GM18505 (cell line): ENCODE data around the gene ADAMTSL4.

Source experiments
- ATAC-seq: cut with Tn5 transposase; IDR thresholded peaks from one replicate; pipeline ENCODE4 v1.9.1; 2021; ENCODE audit not compliant: unreplicated experiment
- POLR2A ChIP-seq: IDR thresholded peaks from 4 replicates; pipeline ENCODE4 v1.6.1; 2011; ENCODE audit warnings: borderline replicate concordance; ENCODE audit not compliant: insufficient read depth, insufficient read length; ENCODE audit errors: extremely low read depth

ADAMTSL4 gene

DNA sequence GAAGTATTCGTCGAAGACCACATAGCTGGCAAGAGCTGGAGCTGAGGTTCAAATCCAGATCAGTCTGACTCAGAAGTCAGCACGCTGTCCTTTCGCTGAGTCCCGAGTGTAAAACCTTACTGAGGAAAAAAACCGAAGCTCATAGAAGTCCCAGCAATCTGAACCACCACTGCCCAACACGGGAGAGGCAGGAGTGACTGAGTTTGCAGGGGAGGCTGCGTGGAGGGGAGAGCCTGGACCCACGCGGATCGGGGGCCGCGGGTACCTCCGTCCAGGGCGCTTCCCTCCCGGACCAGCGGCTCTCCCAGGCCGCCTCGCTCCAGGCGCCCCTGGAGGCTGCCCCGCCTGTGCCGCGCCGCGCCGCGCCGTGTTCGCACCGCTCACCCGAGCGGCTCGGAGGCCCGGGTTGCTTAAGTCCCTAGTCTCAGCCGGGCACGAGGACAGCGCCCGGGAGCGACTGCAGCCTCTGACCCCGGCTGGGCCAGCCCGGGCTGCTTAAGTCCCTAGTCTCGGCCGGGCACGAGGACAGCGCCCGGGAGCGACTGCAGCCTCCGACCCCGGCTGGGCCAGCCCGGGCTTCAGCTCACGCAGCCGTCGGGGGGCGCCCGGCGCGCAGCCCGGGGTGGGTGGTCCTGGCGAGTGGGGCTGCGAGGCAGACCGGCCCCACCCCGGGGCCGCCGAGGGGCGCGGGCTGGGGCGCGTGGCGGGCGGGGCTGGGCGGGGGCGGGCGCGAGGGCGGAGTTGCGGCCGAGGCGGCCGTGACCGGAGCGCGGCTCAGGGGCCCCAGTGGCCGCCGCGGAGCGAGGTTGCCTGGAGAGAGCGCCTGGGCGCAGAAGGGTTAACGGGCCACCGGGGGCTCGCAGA is at the start of gene ADAMTSL4:
ADAMTSL4 (plus strand) TSS at position 777 of the 864 bp plus-strand sequence. CDS start 2,881 bp downstream, outside the sequence.
- TF ChIP-seq POLR2A = no peak
- ATAC-seq = peak; percentile 52

DNA sequence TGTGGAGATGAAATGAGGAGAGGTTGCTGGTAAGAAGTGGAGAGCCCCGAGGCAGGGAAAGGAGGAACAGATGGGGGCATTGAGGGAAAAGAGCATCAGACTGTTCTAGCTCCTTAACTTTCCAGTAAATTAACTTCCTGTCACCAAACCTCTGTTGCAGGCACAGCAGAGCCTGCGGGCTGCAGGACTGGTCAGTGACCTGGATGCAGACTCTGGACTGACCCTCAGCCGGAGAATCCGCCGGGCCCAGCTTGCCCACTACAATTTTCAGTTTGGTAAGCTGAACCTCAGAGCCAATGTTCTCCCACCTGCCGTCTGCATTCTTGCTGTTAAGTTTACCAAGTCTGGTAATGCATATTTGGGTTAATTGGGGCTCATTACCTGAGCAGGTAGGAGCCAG is 43.8 kb upstream of the ADAMTSL4 start:
- no peak for ATAC-seq
- no peak for TF ChIP-seq POLR2A

DNA sequence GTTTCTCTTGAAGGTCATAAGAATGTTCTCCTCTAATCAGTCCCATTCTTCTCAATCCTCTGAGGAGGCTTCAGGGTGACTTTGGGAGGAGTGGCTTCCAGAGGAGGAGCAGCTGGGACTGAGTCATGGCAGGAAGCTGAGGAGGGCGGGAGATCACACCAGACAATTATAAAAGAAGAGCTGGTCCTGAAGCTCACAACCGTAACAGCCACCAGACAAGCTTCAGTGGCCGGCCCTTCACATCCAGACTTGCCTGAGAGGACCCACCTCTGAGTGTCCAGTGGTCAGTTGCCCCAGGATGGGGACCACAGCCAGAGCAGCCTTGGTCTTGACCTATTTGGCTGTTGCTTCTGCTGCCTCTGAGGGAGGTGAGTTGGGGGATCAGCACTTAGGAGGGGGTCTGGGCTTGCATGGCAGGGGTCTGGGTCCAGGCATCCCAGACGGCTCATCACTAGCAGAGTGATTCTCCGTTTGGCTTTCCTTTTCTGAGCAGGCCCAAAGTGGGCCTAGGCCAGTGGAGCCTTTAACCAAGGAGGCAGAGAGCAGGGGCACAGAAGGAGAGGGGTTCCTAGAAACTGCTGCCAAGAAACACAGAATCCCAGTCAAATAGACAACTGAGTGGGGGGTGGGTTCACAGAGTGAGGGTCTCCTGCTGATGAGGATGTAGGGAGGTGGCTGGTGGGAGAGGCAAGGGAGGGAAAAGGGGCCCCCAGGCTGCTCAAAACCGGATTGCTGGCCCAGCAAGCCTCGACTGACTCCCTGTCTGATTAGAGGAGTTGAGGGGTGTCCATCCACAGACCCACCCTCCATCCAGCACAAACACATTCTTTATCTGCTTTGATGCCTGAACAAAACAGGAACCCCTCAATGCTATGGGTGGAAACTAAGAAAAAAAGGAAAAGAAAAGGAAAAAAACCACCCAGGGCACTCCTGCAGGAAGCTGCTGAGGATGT is 41.0 kb upstream of the ADAMTSL4 start, which contains the start of gene ECM1:
ECM1 (plus strand) TSS at position 198 of the 953 bp plus-strand sequence; CDS start at position 299, 101 bp downstream.
- TF ChIP-seq POLR2A = no peak
- no peak for ATAC-seq

DNA sequence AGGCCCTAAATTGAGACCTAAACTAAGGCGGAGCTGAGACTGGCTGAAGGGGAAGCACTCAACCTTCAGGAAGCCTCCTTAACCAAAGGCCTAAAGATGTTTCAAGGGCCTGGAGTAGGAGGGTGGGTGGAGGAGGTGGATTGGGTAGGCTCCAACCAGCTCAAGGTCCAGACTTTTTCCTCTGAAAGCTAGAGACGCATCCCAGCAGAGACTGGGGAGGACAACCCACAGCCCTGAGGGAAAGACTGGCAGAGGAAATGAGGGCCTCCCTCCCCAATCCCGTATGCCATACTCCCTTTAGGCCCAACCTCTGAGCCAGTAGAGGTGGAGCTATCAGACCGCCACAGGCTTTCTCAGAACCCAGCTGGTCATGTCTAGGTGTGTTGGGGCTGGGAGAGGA is 40.2 kb upstream of the ADAMTSL4 start:
- TF ChIP-seq POLR2A = no peak
- no peak for ATAC-seq

DNA sequence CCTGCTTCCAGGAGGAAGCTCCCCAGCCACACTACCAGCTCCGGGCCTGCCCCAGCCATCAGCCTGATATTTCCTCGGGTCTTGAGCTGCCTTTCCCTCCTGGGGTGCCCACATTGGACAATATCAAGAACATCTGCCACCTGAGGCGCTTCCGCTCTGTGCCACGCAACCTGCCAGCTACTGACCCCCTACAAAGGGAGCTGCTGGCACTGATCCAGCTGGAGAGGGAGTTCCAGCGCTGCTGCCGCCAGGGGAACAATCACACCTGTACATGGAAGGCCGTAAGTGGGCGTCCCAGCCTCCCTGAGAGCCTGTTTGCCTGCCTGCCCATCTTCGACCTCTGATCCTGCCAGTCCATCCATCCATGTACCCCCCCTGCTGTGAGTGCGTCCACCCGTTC is 37.7 kb upstream of the ADAMTSL4 start:
- no peak for ATAC-seq
- TF ChIP-seq POLR2A = no peak

DNA sequence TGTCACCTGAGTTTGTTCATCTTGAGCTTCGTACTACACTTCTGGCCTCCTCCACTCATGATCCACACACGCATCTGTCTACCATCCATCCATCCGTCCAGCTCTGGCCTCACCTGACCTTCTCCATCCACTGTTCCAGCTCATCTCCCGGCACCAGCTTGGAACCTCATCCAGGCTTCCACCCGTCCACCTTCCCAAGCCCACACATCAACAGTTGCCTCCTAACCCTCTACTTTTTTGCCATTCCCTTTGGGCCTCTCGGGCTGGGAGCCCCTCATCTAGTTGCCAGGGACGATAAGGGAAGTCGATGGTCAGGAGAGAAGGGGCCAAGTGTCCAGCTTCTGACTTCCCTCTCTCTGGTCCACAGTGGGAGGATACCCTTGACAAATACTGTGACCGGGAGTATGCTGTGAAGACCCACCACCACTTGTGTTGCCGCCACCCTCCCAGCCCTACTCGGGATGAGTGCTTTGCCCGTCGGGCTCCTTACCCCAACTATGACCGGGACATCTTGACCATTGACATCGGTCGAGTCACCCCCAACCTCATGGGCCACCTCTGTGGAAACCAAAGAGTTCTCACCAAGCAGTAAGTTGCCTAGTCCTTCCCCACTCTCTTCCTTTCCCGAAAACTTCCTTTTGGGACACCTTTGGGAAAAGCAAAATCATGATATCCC is 37.1 kb upstream of the ADAMTSL4 start:
- TF ChIP-seq POLR2A = no peak
- ATAC-seq = no peak

DNA sequence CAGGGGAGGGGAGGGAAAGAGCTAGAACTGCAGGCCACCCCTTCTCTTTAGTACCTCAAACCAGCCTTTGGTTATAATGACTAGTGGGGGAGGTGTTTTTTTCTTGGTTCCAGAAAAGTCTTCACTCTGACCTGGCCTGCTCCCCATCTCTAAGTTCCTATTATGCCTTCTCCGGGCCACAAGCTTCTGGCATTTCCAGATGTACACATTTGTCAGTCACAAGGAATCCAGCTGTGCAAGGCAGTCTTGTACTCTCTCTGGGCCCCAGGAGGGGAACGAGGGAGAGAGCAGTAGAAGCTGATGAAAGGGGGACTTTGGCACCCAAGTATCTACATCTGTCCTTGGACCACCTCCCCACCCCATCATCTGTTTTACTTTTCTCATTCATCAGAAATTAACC is 36.4 kb upstream of the ADAMTSL4 start:
- no peak for ATAC-seq
- TF ChIP-seq POLR2A = no peak

DNA sequence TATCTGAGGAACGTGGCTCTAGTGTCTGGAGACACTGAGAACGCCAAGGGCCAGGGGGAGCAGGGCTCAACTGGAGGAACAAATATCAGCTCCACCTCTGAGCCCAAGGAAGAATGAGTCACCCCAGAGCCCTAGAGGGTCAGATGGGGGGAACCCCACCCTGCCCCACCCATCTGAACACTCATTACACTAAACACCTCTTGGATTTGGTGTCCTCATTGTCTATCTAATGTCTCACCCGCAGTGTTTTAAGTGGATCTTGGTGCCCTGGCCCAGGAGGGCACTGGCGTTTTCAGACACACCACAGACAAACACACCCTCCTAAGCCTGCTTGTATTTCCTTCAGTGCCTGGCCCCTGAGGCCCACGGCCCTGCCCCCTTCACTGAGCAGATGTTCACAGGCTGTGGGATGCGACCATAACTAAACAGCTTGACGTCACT is 35.8 kb upstream of the ADAMTSL4 start:
- ATAC-seq = no peak
- TF ChIP-seq POLR2A = no peak

DNA sequence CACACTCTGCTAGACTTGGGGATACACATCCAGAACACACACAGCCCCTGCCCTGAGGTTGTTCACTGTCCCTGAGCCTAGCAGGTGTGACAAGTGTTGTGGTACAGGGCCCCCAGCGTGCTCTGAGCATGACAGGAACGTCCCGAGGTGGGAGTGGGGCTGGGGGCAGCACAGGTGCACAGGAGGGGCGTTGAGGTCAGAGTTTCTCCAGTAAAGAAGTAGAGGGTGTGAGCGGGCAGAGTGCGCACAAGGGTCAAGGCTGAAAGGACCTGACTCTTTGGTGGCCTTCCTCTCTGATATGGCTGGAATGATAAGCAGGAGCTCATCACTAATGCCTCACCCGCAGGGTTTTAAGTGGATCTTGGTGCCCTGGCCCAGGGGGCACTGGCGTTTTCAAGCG is 34.9 kb upstream of the ADAMTSL4 start:
- no peak for TF ChIP-seq POLR2A
- no peak for ATAC-seq

DNA sequence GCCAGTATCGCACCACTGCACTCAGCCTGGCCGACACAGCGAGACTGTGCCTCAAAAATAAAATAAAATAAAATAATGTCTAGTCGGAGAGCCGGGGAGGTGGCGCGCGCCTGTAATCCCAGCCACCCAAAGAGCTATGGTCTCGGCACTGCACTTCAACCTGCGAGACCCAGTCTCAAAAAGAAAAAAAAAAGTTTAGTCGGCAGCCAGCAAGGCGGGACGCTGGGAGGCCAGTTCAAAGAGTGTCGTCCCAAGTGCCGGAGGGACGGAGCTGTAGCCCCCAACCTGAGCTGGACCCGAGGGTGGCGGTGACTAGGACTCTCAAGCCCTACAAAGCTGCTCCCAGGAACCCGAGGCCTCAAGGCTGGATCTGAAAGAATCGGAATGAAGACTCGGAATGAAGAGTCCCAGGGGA is 34.3 kb upstream of the ADAMTSL4 start:
- TF ChIP-seq POLR2A = no peak
- ATAC-seq = no peak

DNA sequence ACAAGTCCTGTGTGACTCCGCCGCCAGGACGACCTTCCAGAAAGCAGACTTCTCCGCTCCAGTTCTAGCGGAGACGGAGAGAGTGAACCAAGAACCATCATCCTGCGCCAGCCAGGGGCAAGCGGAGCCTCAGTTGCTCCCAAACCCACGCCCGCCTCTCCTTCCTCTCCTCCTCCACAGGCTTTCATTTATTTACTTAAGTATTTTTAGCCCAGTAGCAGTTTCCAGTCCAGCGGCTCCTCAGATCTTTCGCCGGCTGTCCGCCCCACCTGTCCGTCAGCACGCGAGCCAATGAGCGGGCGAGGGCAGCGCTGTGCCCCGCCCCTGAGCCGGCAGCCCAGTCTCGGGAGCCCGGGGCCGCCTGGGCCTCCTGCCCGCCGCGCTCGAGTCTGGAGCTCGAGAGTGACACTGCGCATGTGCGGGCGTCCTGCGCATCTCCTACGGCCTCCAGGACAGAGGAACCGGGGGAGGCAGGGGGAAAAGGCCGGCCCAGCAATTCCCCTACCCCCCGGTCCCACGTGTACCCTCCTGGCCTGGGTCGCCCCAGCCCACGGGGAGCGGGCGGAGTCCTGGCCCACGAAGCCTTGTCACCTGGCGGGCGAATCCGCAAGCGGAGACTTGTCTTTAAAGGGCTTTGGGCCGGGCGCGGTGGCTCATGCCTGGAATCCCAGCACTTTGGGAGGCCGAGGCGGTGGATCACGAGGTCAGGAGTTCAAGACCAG is 33.7 kb upstream of the ADAMTSL4 start, which contains the start of gene FALEC:
FALEC (plus strand) TSS at position 425 of the 722 bp plus-strand sequence.
- TF ChIP-seq POLR2A = peak; percentile 49
- ATAC-seq = peak; percentile 95

DNA sequence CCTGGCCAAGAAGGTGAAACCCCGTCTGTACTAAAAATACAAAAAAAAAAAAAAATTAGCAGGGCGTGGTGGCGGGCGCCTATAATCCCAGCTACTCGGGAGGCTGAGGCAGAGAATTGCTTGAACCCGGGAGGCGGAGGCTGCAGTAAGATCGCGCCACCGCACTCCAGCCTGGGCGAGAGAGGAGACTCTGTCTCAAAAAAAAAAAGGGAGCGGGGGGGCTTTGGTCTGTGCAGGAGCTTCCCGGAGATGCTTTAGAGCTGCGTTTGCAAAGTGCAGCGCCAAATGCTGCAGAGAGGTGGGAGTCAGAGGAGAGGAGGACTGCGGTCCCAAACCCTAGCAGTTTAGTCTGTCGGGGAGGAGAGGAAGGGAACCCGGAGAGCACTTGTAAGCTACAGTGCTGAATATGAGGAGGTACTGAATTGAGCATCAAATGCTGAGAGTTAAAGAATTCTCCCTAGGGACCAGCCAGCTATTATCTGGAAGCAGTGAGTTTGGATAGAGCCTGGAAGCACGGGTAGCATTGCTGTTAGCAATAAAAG is 33.1 kb upstream of the ADAMTSL4 start:
- TF ChIP-seq POLR2A = no peak

More for the DNA sequence above, 33.1 kb upstream of the ADAMTSL4 start:
- no peak for ATAC-seq
